Esophagus squamous epithelium (tissue), 5 donors: ENCODE measurements around the gene CAMTA1. TPM values are rescaled to one million over a fixed set of nuclear protein-coding genes. Genes with fewer than 3 reads are reported as not detected.

ENCODE experiments used
- DNase-seq: peaks from one replicate; lab custom pipeline; 2025; lab: John Stamatoyannopoulos, UW
- H3K27ac ChIP-seq, 4 donors: fragments of 200-600 bp; sonication (generic); one replicate each; pipeline ENCODE4 v1.5.1; 2016 to 2019; ENCODE audit warnings: mild to moderate bottlenecking in 1 of 4
- H3K27me3 ChIP-seq, 4 donors: fragments of 200-600 bp; sonication (generic); 1 replicate in 3 of 4; 2 replicates in 1 of 4; pipeline versions ENCODE4 v1.5.1 to v1.6.0; 2017 to 2021; ENCODE audit warnings: antibody characterized with exemption in 1 of 4
- H3K36me3 ChIP-seq, 3 donors: fragments of 200-600 bp; sonication (generic); one replicate each; pipeline ENCODE4 v1.5.1; 2016 to 2019
- H3K4me1 ChIP-seq, 3 donors: fragments of 200-600 bp; sonication (generic); one replicate each; pipeline ENCODE4 v1.5.1; 2017 to 2019
- H3K4me3 ChIP-seq, 4 donors: fragments of 200-600 bp; sonication (generic); 1 replicate in 3 of 4; 2 replicates in 1 of 4; pipeline ENCODE4 v1.5.1; 2016 to 2019; ENCODE audit warnings: mild to moderate bottlenecking in 2 of 4, moderate library complexity in 1 of 4
- H3K9me3 ChIP-seq, 3 donors: fragments of 200-600 bp; sonication (generic); one replicate each; pipeline ENCODE4 v1.5.1; 2016 to 2019
- CTCF ChIP-seq, 6 experiments: fragments of 450-650 bp in 4 of 6; fragments of 200-600 bp in 2 of 6; sonication (generic) in 2 of 6; IDR thresholded peaks; one replicate each; pipeline ENCODE4 v1.5.1; 2016 to 2019; ENCODE audit warnings: antibody characterized with exemption in 6 of 6, mild to moderate bottlenecking in 4 of 6, moderate library complexity in 4 of 6
- POLR2A ChIP-seq, 4 donors: fragments of 450-650 bp; IDR thresholded peaks; one replicate each; pipeline ENCODE4 v1.6.1; 2017; ENCODE audit warnings: antibody characterized with exemption in 4 of 4, mild to moderate bottlenecking in 4 of 4, moderate library complexity in 3 of 4
- WGBS, 2 donors: methylation state at CpG; one replicate each; pipeline ENCODE4 v1.1.5; 2018; 5-methylcytosine and 5-hydroxymethylcytosine counted together
- intact Hi-C: fragments of 100-400 bp; cut with DNase I; formaldehyde crosslinking; loops from one replicate; pipeline ENCODE4 v1.15.0; 2022
- total RNA-seq, 4 donors: library from RNA; depleted of rRNA; stranded (reverse); fragments of >200 nt; gene quantifications; one replicate each; pipeline ENCODE4 v1.1.0, GENCODE V29; 2016
- donor health status: DM: yes; HTN: yes; CAD: no.

Gene CAMTA1
- total RNA-seq, 4 donors from 2014 or later = 31.3 to 77.4 (median 45.9) TPM

- no peaks in the 10 kb centered on the region for H3K4me1 ChIP-seq
- no peaks in the 10 kb centered on the region for H3K27me3 ChIP-seq
- H3K36me3 ChIP-seq = no peaks in the 10 kb centered on the region
- no peak overlapping the region for H3K4me3 ChIP-seq
- TF ChIP-seq POLR2A (IDR thresholded peaks at IDR 0.05) = no peak
- no peak for TF ChIP-seq CTCF (IDR thresholded peaks at IDR 0.05)
- H3K9me3 ChIP-seq = no peaks in the 10 kb centered on the region
- no peak overlapping the region for H3K27ac ChIP-seq
- intact Hi-C loops = no loop called here
- no peak for DNase-seq
- WGBS, 2 donors = 38 to 58% methylated on average over 9 to 11 of the region's 12 CpGs
Observed at GRCh38 chr1:7127322-7128075, 342.2 kb downstream of the CAMTA1 start.

GRCh38 chr1:7128293-7128692 lies 343.0 kb downstream of the CAMTA1 start:
- intact Hi-C loops = no loop called here
- 80 to 87% methylated on average over 2 of the region's 2 CpGs for WGBS, 2 donors
- TF ChIP-seq POLR2A (IDR thresholded peaks at IDR 0.05) = no peak
- TF ChIP-seq CTCF (IDR thresholded peaks at IDR 0.05) = no peak
- Histone ChIP-seq H3K27ac (peak overlapping the region in 1 of 4 donors; percentile 21), H3K4me3 (no peak overlapping the region), H3K4me1 (no peaks in the 10 kb centered on the region), H3K36me3 (no peaks in the 10 kb centered on the region), H3K9me3 (no peaks in the 10 kb centered on the region), H3K27me3 (no peaks in the 10 kb centered on the region)
- no peak for DNase-seq

GRCh38 chr1:7130127-7130526 lies 344.9 kb downstream of the CAMTA1 start:
- DNase-seq = no peak
- intact Hi-C loops = no loop called here
- no peak for TF ChIP-seq POLR2A (IDR thresholded peaks at IDR 0.05)
- TF ChIP-seq CTCF (IDR thresholded peaks at IDR 0.05) = no peak
- Histone ChIP-seq H3K36me3 (no peaks in the 10 kb centered on the region), H3K4me3 (no peak overlapping the region), H3K9me3 (no peaks in the 10 kb centered on the region), H3K4me1 (no peaks in the 10 kb centered on the region), H3K27me3 (peaks cover 0 to 1% (median 0%) of the 10 kb centered on the region in 4 donors), H3K27ac (no peak overlapping the region)
- 76 to 85% methylated on average over 4 of the region's 4 CpGs for WGBS, 2 donors

- intact Hi-C loops = no loop called here
Observed at GRCh38 chr1:7135493-7135892, 350.2 kb downstream of the CAMTA1 start.

More at GRCh38 chr1:7135493-7135892, 350.2 kb downstream of the CAMTA1 start:
- Histone ChIP-seq H3K9me3 (no peaks in the 10 kb centered on the region), H3K27ac (no peak overlapping the region), H3K4me1 (no peaks in the 10 kb centered on the region), H3K4me3 (no peak overlapping the region), H3K36me3 (no peaks in the 10 kb centered on the region), H3K27me3 (peaks cover 0 to 26% (median 0%) of the 10 kb centered on the region in 4 donors)
- 82 to 91% methylated on average over 3 of the region's 3 CpGs for WGBS, 2 donors
- TF ChIP-seq POLR2A (IDR thresholded peaks at IDR 0.05) = no peak
- TF ChIP-seq CTCF (IDR thresholded peaks at IDR 0.05) = no peak
- no peak for DNase-seq
